ELF-1 (cell line): Measurements from ENCODE around the gene GPC6.

ENCODE experiments used
- DNase-seq: peaks from one replicate; pipeline ENCODE4 v3.0.0-alpha.2; 2016; ENCODE audit warnings: low read depth, low spot score

Gene GPC6

DNA sequence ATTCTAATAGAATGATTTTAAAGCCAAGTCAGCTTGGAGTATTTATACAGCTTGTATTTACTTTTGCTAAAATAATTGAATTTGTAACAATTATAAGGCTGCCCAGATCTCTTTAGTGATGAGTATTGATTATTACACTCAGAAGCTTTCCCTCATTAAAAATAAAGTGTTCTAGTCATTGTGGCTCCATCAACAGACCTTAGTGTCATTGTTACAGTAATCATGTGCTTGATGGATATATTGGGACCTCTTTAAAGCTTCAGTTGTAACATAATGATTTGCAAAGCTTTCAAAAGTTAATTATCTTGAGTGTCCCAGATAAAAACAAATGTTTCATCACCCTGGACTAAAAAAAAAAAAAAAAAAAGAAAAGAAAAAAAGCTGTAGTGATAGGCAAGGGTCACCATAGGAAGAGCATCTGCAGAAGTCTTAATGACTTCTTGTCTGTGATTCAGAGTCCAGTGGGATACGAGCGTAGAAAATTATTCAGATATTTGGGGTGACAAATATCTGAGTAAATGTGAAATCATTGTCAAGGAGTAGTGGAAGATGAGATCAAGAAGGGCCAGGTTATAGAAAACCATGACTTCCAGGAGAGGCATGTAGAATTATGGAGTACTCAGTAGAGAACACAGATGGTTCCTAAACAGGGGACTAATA, 883.2 kb downstream of the GPC6 start:
- no peak for DNase-seq

- no peak for DNase-seq
These were observed 885.6 kb downstream of the GPC6 start for GRCh38 chr13:94112227-94112626.

- DNase-seq: no peak
These were observed 886.1 kb downstream of the GPC6 start for GRCh38 chr13:94112731-94113130.

- DNase-seq: no peak
These were observed 886.6 kb downstream of the GPC6 start for GRCh38 chr13:94113245-94113644.

DNA sequence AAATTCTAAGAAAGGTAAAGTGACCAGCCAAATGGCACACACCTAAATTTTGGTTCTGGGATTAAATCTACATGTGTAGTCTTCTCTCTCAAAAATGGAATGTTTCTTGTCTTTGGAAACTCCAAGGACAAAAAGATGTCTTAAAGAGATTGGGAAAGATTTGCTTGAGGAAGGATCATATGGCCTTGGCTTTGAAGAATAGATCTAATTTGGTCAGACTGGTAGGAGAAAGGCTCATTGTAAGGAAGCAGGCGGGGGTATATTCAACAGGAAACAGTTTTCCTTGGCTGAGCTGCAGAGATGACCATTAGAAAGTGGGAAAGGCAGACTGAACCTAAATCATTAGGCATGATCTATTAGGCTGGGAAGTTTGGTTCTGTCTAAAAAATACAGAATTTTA, 887.6 kb downstream of the GPC6 start:
- DNase-seq: no peak

- no peak for DNase-seq
These were observed 888.4 kb downstream of the GPC6 start for GRCh38 chr13:94115054-94115453.

DNA sequence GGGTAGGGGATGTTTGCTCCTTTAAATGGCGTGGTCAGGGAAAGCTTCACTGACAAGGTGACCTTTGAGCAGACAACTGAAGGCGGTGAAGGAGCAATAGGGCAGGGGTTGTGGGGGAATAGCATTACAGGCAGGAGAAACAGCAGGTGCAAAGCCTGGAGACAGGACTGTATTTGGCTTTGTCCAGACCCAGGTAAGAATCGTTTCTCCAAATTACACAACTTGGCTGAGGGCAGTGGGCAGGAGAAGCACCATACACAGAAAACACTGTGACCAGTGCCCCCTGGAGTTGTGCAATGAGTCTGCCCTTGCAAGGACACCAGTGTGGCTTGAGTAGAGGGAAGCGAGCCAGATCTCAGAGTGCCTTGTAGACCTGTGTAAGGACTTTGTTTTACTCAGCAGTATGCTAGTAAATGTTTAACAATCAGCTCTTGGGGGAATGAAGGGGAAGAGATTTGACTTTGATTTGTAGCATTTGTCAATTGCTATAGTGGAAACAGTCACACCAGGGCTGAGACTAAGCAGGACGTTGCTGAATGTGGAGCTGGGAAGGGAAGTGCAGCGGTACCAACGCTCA, 892.8 kb downstream of the GPC6 start:
- no peak for DNase-seq

GRCh38 chr13:94120878-94121277, 894.3 kb downstream of the GPC6 start:
- no peak for DNase-seq

- no peak for DNase-seq
These were observed 895.1 kb downstream of the GPC6 start for GRCh38 chr13:94121686-94122085.

GRCh38 chr13:94122300-94122915, 895.8 kb downstream of the GPC6 start:
- DNase-seq: no peak

GRCh38 chr13:94123557-94123956, 897.0 kb downstream of the GPC6 start:
- no peak for DNase-seq

DNA sequence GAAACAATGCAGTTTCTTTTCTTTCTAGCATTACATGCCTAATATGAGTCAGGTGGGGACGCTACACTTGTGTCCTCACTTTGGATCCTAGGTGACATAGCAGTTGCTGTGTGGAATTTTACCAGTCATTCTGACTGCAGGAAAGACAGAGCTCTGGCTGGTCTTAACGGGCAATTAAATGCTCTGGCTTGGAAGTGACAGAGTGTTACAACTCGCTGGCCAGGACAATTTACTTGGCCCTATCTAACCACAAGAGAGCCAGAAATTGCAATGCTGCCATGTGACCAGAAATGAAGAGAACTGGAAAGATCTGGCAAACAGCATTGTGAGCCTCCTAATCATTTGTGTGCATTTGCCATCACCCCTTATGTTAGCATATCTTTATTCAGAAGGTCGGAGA, 901.8 kb downstream of the GPC6 start:
- peak; percentile 17 for DNase-seq

- no peak for DNase-seq
These were observed 902.9 kb downstream of the GPC6 start for GRCh38 chr13:94129490-94129894.

GRCh38 chr13:94138831-94139230, 912.2 kb downstream of the GPC6 start:
- no peak for DNase-seq

- DNase-seq: no peak
These were observed 912.9 kb downstream of the GPC6 start for GRCh38 chr13:94139393-94139995.

DNA sequence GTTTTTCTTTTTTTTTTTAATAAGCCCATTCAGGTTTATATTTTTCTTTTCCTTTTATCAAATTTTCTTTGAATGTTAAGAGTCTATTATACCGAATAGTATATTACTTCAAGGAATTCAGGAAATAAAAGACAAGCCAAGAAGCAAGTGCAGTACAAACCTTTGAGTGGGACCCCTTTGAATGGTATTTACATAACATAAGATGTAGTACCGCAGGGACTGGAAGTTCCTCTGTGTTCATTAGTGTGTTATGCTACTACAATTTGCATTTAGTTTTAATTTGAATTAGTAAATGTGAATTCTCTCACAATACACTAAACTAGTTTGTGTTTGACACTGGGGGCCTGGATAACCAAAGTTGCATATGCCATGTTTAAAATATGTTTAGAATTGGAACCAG, 913.4 kb downstream of the GPC6 start:
- no peak for DNase-seq

- DNase-seq: no peak
These were observed 913.9 kb downstream of the GPC6 start for GRCh38 chr13:94140511-94140910.

- DNase-seq: peak; percentile 39
These were observed 917.2 kb downstream of the GPC6 start for GRCh38 chr13:94143624-94144350.

DNA sequence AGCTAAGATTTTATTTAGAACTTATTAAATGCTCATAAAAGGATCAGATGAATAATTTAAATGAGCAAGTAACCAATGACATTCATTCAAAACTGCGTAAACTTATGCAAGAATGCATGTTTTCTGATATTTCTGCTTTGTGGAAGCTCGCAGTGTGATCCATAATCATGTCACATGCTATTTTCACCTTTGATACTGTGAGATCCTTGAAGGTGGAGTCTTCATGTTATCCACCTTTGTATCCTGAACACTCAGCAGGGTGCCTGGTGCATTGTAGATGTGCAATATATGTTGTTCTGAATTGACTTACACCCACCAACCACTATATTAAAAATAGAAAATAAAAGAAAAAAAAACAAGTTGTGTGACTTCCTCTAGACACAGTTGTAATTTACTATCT, 919.4 kb downstream of the GPC6 start:
- DNase-seq: no peak

DNA sequence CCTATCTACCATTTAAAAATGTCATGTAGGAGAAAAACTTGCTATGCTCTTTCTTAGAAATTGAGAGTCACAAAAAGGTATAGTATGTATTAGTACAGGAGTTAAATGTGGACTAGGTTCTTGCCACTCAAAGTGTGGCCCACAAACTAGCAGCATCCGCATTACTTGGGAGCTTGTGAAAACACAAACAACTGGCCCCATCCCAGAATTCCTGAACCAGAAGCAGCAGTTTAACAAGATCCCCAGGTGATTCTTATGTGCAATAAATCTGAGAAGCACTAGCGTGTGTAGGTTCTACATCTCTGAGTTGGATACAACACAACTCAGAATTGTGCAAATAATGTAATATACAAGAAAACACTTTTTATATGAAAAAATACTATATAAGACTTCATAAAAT, 927.0 kb downstream of the GPC6 start:
- no peak for DNase-seq

DNA sequence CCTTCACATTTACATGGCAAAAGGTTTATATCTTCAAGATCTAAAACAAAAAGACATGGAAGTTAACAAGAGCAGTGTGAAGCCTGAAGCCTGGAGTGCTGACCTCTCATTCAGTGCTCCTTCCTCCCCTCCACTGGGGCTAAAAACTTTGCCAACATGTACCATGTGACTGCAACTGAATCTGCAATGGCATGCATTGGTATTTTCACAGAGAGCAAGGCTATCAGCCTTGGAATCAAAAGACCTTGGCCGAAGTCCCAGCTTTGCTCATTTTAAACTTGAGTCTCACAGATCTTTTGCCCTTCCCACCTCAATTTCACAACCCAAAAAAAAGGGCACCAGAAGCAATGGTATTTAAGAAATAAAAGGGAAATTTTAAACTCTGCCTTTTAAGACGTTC, 927.8 kb downstream of the GPC6 start:
- DNase-seq: no peak

DNA sequence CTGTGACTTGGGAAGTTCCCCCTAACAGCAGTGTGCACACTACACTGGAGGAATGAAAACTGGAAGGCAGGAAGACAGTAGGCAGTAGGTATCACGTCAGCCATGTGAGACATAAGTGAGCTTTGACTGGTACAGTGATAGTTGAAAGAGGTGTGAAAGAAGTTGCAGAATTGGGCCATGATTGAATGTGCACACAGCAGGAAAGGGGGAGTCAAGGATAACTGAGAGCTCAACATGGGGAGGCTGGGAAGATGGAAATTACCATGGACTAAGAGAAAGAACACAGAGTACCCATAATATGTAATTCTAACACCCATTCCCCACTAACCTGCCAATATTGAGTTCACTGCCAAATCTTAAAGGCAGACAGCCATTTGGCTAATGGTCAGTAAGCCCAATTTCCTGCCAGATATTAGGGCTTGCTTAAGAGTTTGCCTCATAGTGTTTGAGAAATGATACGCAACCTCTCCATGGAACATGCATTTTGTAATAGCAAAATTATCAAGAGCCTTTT, 931.2 kb downstream of the GPC6 start:
- no peak for DNase-seq
